ENCODE data around the gene LSAMP.

The LSAMP gene

DNA sequence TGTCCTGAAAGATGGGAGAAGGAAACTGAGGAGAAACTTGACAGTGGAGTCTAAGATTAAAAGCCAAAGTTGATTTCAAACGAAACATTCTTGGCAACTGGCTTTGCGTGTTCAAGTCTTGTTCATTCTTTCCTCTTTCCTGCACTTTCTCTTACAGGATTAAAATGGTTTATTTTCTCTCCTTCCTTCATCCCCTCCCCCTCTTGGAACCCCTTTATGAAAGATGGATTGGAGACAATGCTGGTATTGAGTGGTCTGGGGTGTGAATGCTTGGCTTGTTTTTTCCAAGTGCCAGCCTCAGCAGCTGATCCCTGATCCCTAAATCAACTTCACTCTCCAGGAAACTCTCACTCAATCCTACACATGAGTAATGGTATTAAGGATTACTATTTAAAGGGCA lies 703 bp upstream of the LSAMP start:
- TF ChIP-seq, protein P1, sequence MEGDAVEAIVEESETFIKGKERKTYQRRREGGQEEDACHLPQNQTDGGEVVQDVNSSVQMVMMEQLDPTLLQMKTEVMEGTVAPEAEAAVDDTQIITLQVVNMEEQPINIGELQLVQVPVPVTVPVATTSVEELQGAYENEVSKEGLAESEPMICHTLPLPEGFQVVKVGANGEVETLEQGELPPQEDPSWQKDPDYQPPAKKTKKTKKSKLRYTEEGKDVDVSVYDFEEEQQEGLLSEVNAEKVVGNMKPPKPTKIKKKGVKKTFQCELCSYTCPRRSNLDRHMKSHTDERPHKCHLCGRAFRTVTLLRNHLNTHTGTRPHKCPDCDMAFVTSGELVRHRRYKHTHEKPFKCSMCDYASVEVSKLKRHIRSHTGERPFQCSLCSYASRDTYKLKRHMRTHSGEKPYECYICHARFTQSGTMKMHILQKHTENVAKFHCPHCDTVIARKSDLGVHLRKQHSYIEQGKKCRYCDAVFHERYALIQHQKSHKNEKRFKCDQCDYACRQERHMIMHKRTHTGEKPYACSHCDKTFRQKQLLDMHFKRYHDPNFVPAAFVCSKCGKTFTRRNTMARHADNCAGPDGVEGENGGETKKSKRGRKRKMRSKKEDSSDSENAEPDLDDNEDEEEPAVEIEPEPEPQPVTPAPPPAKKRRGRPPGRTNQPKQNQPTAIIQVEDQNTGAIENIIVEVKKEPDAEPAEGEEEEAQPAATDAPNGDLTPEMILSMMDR (IDR thresholded peaks at IDR 0.05; ENCODE audit: low read depth, low read length) = no peak
- no peak for TF ChIP-seq EZH2phosphoT487 (IDR thresholded peaks at IDR 0.05; ENCODE audit: low read depth)
- no peaks in the 10 kb centered on the region for H3K9me3 ChIP-seq (ENCODE audit: insufficient read depth, low read length)
- H2AFZ ChIP-seq (ENCODE audit: low read depth, low read length) = no peak overlapping the region
- H3K27ac ChIP-seq (ENCODE audit: low read length) = no peak overlapping the region
- H3K4me2 ChIP-seq (ENCODE audit: low read length) = no peak overlapping the region
- H3K9ac ChIP-seq (ENCODE audit: low read length) = no peak overlapping the region
- H3K4me3 ChIP-seq (ENCODE audit: low read length) = no peak overlapping the region
- no peaks in the 10 kb centered on the region for H3K36me3 ChIP-seq (replicated peaks; ENCODE audit: low read depth, low read length)
- H3K27me3 ChIP-seq (ENCODE audit: low read depth, low read length) = peaks cover 7% of the 10 kb centered on the region; the same call in 1 of the 2 replicates
- no peaks in the 10 kb centered on the region for H4K20me1 ChIP-seq (ENCODE audit: insufficient read depth, low read length)
- no peaks in the 10 kb centered on the region for H3K79me2 ChIP-seq (ENCODE audit: low read length)
- no peaks in the 10 kb centered on the region for H3K4me1 ChIP-seq (ENCODE audit: low read length)

DNA sequence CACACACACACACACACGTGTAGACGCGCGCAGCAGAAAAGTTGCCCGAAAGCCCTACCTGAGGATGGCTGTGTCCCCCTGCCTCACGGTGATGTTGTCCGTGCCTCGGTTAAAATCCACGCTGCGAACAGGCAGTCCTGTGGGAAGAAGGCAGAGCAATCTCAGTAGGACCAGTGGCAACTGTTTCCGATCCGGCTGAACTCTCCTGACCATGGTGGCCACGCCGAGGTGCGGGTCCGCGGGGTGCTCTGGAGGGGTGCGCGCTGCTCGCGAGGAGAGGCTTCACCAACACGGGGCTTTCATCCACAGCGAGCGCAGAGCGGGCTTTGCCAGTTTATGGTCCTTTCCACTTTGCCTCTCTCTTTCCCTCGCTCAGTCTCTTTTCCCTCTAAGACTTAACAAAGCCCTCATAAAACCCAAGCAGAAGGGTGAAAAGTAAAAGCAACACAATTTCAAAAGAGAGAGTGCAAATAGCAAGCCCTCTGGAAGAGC lies 422 bp downstream of the LSAMP start:
- TF ChIP-seq EZH2phosphoT487 (IDR thresholded peaks at IDR 0.05; ENCODE audit: low read depth) = no peak
- TF ChIP-seq, protein P1 (IDR thresholded peaks at IDR 0.05; ENCODE audit: low read depth, low read length) = no peak
- Histone ChIP-seq H4K20me1 (ENCODE audit: insufficient read depth, low read length) (no peaks in the 10 kb centered on the region), H2AFZ (ENCODE audit: low read depth, low read length) (no peak overlapping the region), H3K9ac (ENCODE audit: low read length) (no peak overlapping the region), H3K27me3 (ENCODE audit: low read depth, low read length) (peaks cover 7% of the 10 kb centered on the region; the same call in 1 of the 2 replicates), H3K4me3 (ENCODE audit: low read length) (no peak overlapping the region), H3K9me3 (ENCODE audit: insufficient read depth, low read length) (no peaks in the 10 kb centered on the region), H3K36me3 (replicated peaks; ENCODE audit: low read depth, low read length) (no peaks in the 10 kb centered on the region), H3K79me2 (ENCODE audit: low read length) (no peaks in the 10 kb centered on the region), H3K4me2 (ENCODE audit: low read length) (no peak overlapping the region), H3K27ac (ENCODE audit: low read length) (no peak overlapping the region), H3K4me1 (ENCODE audit: low read length) (no peaks in the 10 kb centered on the region)

DNA sequence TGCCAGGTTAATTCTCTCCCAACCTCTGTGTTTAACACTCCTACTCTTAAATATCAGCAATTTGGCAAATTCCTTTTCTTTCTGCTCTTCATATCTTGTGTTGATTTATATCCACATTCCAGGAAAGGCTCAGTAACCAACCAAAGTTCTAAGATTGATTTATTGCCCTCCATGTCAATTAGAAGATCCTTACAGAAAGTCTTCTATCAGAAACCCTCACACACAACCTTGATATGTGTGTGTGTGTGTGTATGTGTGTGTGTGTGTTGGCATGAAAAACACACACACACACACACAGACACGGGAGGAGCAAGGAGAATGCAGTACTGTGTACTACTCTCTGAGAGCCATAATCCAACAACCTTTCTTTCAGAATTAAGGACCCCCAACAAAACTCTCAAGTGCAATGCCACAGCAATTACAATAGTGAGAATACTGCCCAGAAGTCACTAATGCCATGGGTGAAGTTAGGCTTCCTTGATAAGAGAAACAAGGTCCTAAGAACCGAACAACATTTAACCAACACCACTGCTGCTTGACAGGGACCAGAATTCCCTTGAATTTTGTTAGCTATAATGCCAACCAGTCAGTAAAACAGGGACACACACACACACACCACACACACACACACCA lies 1.1 kb downstream of the LSAMP start:
- no peaks in the 10 kb centered on the region for H4K20me1 ChIP-seq (ENCODE audit: insufficient read depth, low read length)
- H3K27me3 ChIP-seq (ENCODE audit: low read depth, low read length) = peaks cover 7% of the 10 kb centered on the region; the same call in 1 of the 2 replicates
- no peak overlapping the region for H3K9ac ChIP-seq (ENCODE audit: low read length)
- no peaks in the 10 kb centered on the region for H3K4me1 ChIP-seq (ENCODE audit: low read length)
- no peak overlapping the region for H3K4me3 ChIP-seq (ENCODE audit: low read length)
- H3K4me2 ChIP-seq (ENCODE audit: low read length) = no peak overlapping the region
- H2AFZ ChIP-seq (ENCODE audit: low read depth, low read length) = no peak overlapping the region
- TF ChIP-seq, protein P1 (IDR thresholded peaks at IDR 0.05; ENCODE audit: low read depth, low read length) = no peak
- no peak for TF ChIP-seq EZH2phosphoT487 (IDR thresholded peaks at IDR 0.05; ENCODE audit: low read depth)
- no peaks in the 10 kb centered on the region for H3K79me2 ChIP-seq (ENCODE audit: low read length)
- no peak overlapping the region for H3K27ac ChIP-seq (ENCODE audit: low read length)
- no peaks in the 10 kb centered on the region for H3K36me3 ChIP-seq (replicated peaks; ENCODE audit: low read depth, low read length)
- no peaks in the 10 kb centered on the region for H3K9me3 ChIP-seq (ENCODE audit: insufficient read depth, low read length)

DNA sequence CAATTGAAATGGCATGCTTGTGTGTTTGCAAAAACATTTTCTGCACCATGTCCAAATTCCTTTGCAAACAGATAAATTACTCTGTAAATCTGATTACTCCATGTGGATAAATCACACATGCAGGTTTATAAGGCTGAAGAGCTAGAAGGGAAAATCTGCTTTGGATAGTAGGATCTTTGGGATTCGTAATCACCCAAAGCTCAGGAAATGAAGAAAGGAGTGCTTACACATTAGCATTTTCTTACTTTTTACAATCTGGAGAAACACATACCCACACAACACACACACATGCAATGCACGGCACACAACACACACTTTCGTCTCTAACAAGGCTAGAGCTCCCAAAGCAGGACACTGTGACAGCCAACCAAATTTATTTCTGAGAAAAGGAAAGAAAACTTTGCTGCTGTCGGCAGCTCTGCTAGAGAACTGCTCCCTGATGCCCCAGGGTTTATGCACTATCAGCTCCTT lies 2.1 kb downstream of the LSAMP start:
- Histone ChIP-seq H3K4me2 (ENCODE audit: low read length) (no peak overlapping the region), H3K36me3 (replicated peaks; ENCODE audit: low read depth, low read length) (no peaks in the 10 kb centered on the region), H3K79me2 (ENCODE audit: low read length) (no peaks in the 10 kb centered on the region), H3K27me3 (ENCODE audit: low read depth, low read length) (peaks cover 7% of the 10 kb centered on the region; the same call in 1 of the 2 replicates), H3K4me1 (ENCODE audit: low read length) (no peaks in the 10 kb centered on the region), H3K9me3 (ENCODE audit: insufficient read depth, low read length) (no peaks in the 10 kb centered on the region), H3K27ac (ENCODE audit: low read length) (no peak overlapping the region), H3K9ac (ENCODE audit: low read length) (no peak overlapping the region), H4K20me1 (ENCODE audit: insufficient read depth, low read length) (no peaks in the 10 kb centered on the region), H3K4me3 (ENCODE audit: low read length) (no peak overlapping the region), H2AFZ (ENCODE audit: low read depth, low read length) (no peak overlapping the region)
- no peak for TF ChIP-seq EZH2phosphoT487 (IDR thresholded peaks at IDR 0.05; ENCODE audit: low read depth)
- TF ChIP-seq, protein P1 (IDR thresholded peaks at IDR 0.05; ENCODE audit: low read depth, low read length) = no peak
